NCI-H146 treated with DMSO at 0.1 percent for 48 hours (cell line): ENCODE data around the gene KLRC2.
A peak's percentile ranks its signal among the peaks of the same experiment; 100 is the strongest.
"Not testable (repeated sequence)": the region's sequence is repeated elsewhere in the genome, so short reads cannot be mapped to it uniquely, and the experiment has no call there.

Experiments
- DNase-seq: peaks from one replicate; lab custom pipeline; 2025; ENCODE audit not compliant: unreplicated experiment; lab: John Stamatoyannopoulos, UW

KLRC2 gene

GRCh38 chr12:10406725-10407124 is 29.1 kb downstream of the KLRC2 start:
- DNase-seq = no peak

- no peak for DNase-seq
Measured at GRCh38 chr12:10405294-10405693, 30.5 kb downstream of the KLRC2 start.

- DNase-seq = no peak
Measured at GRCh38 chr12:10404798-10405197, 31.0 kb downstream of the KLRC2 start.

- DNase-seq = no peak
Measured at GRCh38 chr12:10400829-10401228, 35.0 kb downstream of the KLRC2 start.

GRCh38 chr12:10398168-10398567 is 37.6 kb downstream of the KLRC2 start:
- DNase-seq = no peak

GRCh38 chr12:10397296-10397695 is 38.5 kb downstream of the KLRC2 start:
- peak; percentile 86 for DNase-seq

- not testable (repeated sequence) for DNase-seq
Measured at GRCh38 chr12:10396176-10396575, 39.6 kb downstream of the KLRC2 start.

- DNase-seq = peak; percentile 99
Measured at GRCh38 chr12:10395390-10395998, 40.3 kb downstream of the KLRC2 start.

- peak; percentile 33 for DNase-seq
Measured at GRCh38 chr12:10394531-10395152, 41.2 kb downstream of the KLRC2 start.

- DNase-seq = peak; percentile 23
Measured at GRCh38 chr12:10393291-10393690, 42.5 kb downstream of the KLRC2 start.

GRCh38 chr12:10392394-10392930 is 43.3 kb downstream of the KLRC2 start:
- DNase-seq = peak; percentile 78

GRCh38 chr12:10390991-10391390 is 44.8 kb downstream of the KLRC2 start:
- DNase-seq = not testable (repeated sequence)

- DNase-seq = no peak
Measured at GRCh38 chr12:10389904-10390303, 45.9 kb downstream of the KLRC2 start, which contains the start of gene KLRK1. Gene KLRK1 (minus strand): TSS chr12:10390041. CDS start chr12:10388810, 1,231 bp downstream.

- no peak for DNase-seq
Measured at GRCh38 chr12:10388624-10389413, 47.0 kb downstream of the KLRC2 start.

GRCh38 chr12:10387498-10387897 is 48.3 kb downstream of the KLRC2 start:
- DNase-seq = not testable (repeated sequence)

GRCh38 chr12:10386857-10387256 is 49.0 kb downstream of the KLRC2 start:
- DNase-seq = no peak

GRCh38 chr12:10385166-10385613 is 50.6 kb downstream of the KLRC2 start:
- DNase-seq = no peak

GRCh38 chr12:10384191-10384590 is 51.6 kb downstream of the KLRC2 start:
- DNase-seq = no peak

GRCh38 chr12:10381928-10382628 is 53.7 kb downstream of the KLRC2 start:
- DNase-seq = no peak
